Measurements from ENCODE around the gene SYT17.
A peak's percentile ranks its signal among the peaks of the same experiment; 100 is the strongest.

SYT17 gene

GRCh38 chr16:19135896-19136438 is 32.1 kb upstream of the SYT17 start:
- TF ChIP-seq TAF1 (IDR thresholded peaks at IDR 0.05; ENCODE audit: borderline replicate concordance, insufficient read depth, low read length) (no peak), FOXP2 (optimal IDR thresholded peaks at IDR 0.05; ENCODE audit: borderline replicate concordance, extremely low read depth, extremely low read length, insufficient read depth) (no peak), SIN3A (IDR thresholded peaks at IDR 0.05; ENCODE audit: borderline replicate concordance, insufficient read depth, low read length) (no peak), POLR2AphosphoS5 (IDR thresholded peaks at IDR 0.05; ENCODE audit: low read depth, low read length) (no peak)
- TF ChIP-seq, protein P1, sequence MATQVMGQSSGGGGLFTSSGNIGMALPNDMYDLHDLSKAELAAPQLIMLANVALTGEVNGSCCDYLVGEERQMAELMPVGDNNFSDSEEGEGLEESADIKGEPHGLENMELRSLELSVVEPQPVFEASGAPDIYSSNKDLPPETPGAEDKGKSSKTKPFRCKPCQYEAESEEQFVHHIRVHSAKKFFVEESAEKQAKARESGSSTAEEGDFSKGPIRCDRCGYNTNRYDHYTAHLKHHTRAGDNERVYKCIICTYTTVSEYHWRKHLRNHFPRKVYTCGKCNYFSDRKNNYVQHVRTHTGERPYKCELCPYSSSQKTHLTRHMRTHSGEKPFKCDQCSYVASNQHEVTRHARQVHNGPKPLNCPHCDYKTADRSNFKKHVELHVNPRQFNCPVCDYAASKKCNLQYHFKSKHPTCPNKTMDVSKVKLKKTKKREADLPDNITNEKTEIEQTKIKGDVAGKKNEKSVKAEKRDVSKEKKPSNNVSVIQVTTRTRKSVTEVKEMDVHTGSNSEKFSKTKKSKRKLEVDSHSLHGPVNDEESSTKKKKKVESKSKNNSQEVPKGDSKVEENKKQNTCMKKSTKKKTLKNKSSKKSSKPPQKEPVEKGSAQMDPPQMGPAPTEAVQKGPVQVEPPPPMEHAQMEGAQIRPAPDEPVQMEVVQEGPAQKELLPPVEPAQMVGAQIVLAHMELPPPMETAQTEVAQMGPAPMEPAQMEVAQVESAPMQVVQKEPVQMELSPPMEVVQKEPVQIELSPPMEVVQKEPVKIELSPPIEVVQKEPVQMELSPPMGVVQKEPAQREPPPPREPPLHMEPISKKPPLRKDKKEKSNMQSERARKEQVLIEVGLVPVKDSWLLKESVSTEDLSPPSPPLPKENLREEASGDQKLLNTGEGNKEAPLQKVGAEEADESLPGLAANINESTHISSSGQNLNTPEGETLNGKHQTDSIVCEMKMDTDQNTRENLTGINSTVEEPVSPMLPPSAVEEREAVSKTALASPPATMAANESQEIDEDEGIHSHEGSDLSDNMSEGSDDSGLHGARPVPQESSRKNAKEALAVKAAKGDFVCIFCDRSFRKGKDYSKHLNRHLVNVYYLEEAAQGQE (IDR thresholded peaks at IDR 0.05; ENCODE audit: insufficient read depth in 1 of 2, low read depth in 2 of 2, low read length in 2 of 2) = no peak

DNA sequence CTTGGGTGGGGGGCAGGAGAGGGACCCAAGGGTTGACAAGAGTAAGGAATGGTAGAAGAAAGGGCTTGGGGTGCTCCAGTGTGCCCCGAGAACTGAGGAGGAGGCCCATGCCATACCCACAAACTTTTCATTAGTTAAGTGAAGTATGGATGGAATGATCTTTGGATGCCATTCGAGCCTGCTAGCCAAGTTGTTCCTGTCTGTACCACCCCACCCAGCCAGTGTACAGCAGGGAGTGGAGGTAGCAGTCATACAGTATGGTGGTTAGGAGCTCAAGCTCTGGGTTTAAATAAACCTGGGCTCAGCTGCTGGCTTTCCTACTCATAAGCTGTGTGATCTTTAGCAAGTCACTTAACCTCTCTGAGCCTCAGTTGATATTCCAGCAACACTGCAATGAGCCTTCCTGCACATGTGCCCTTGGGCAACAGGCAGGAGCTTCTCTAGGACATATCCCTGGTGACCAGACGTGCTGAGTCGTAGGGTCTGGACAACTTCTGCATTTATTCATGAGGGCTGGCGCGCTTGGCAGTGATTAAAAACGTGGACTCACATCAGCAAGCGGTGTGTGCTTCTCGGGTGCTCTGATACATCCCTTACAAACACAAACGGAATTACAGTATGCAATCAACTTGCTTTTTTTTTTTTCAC is 31.4 kb upstream of the SYT17 start:
- no peak for TF ChIP-seq SIN3A (IDR thresholded peaks at IDR 0.05; ENCODE audit: borderline replicate concordance, insufficient read depth, low read length)
- TF ChIP-seq, protein P1 (IDR thresholded peaks at IDR 0.05; ENCODE audit: insufficient read depth in 1 of 2, low read depth in 2 of 2, low read length in 2 of 2) = no peak
- no peak for TF ChIP-seq FOXP2 (optimal IDR thresholded peaks at IDR 0.05; ENCODE audit: borderline replicate concordance, extremely low read depth, extremely low read length, insufficient read depth)
- TF ChIP-seq TAF1 (IDR thresholded peaks at IDR 0.05; ENCODE audit: borderline replicate concordance, insufficient read depth, low read length) = no peak
- TF ChIP-seq POLR2AphosphoS5 (IDR thresholded peaks at IDR 0.05; ENCODE audit: low read depth, low read length) = no peak

DNA sequence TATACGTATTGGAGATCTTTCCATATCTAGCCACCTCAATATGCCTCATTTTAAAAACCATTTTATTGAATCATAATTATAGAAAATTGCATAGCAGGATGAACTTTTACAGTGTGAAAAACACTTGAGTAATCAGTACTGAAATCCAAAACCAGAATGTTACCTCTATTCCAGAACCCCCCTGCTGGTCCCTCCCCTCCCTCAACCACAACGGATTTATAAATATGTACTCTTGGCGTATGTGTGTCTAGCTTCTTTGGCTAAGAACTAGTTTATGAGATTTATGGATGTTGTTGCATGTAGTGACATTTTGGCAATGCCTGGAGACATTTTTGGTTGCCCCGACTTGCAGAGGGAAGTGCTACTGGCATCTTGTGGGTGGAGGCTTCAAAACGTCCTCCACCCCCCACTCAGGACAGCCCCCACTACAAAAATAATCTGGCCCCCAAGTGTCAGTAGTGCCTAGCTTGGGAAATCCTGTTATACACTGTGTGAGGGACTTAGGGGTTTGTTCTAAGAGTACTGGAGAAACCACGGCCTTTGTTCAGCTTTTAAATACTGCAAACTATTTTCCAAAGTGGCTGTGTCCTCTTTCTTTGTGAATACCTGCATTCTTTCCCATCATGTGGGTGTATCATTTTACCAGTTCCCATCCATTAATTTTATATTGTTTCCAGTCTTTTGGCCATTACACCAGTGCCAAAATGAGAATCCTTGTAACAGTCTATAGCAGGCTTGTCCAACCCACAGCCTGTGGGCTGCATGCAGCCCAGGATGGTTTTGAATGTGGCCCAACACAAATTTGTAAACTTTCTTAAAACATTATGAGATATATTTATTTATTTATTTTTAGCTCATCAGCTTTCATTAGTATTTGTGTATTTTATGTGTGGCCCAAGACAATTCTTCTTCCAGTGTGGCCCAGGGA is 30.6 kb upstream of the SYT17 start:
- no peak for TF ChIP-seq POLR2AphosphoS5 (IDR thresholded peaks at IDR 0.05; ENCODE audit: low read depth, low read length)
- no peak for TF ChIP-seq FOXP2 (optimal IDR thresholded peaks at IDR 0.05; ENCODE audit: borderline replicate concordance, extremely low read depth, extremely low read length, insufficient read depth)
- TF ChIP-seq, protein P1 (IDR thresholded peaks at IDR 0.05; ENCODE audit: insufficient read depth in 1 of 2, low read depth in 2 of 2, low read length in 2 of 2) = no peak
- no peak for TF ChIP-seq SIN3A (IDR thresholded peaks at IDR 0.05; ENCODE audit: borderline replicate concordance, insufficient read depth, low read length)

- peak; percentile 50; the same call in 1 of the 2 replicates for TF ChIP-seq SIN3A (IDR thresholded peaks at IDR 0.05; ENCODE audit: borderline replicate concordance, insufficient read depth, low read length)
- TF ChIP-seq FOXP2 (optimal IDR thresholded peaks at IDR 0.05; ENCODE audit: borderline replicate concordance, extremely low read depth, extremely low read length, insufficient read depth) = peak; percentile 27
- TF ChIP-seq, protein P1 (IDR thresholded peaks at IDR 0.05; ENCODE audit: insufficient read depth in 1 of 2, low read depth in 2 of 2, low read length in 2 of 2) = 0 out of 4 replicates have a peak, but pooled peaks of 1 of the 2 experiments have one; percentile 21
- no peak for TF ChIP-seq TAF1 (IDR thresholded peaks at IDR 0.05; ENCODE audit: borderline replicate concordance, insufficient read depth, low read length)
Measured at GRCh38 chr16:19138601-19139000, 29.4 kb upstream of the SYT17 start.
